Measurements from ENCODE around the gene MAD1L1. TPM values are rescaled to one million over a fixed set of nuclear protein-coding genes. Genes with fewer than 3 reads are reported as not detected.
A peak's percentile ranks its signal among the peaks of the same experiment; 100 is the strongest.
"Not testable (repeated sequence)": the region's sequence is repeated elsewhere in the genome, so short reads cannot be mapped to it uniquely, and the experiment has no call there.

The MAD1L1 gene
- total RNA-seq, 2 donors from 2014 or later = 39.5 to 79.4 TPM

DNA sequence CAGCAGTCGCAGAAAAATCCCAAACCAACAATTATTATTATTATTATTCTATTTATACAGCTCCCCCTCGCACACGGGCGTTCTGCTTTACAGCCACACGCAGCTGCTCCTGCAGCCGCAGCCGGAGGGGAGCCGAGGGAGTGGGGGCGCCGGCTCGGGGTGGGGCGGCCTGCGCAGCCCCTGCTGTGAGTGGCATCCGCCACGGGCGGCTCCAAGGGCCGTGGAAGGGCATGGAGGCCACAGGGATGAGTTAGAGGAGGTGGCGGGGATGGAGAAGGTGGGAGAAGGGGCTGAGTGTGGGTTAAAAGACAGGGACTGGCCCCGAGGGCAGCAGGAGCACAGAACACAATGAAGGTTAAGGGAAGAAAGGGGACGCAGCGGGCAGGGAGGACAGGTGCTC, 405.8 kb downstream of the MAD1L1 start:
- H3K4me3 Mint-ChIP-seq; H3K9me3 Mint-ChIP-seq; H3K27ac Mint-ChIP-seq; H3K27me3 Mint-ChIP-seq; H3K4me1 Mint-ChIP-seq (ENCODE audit: low read depth in 2 of 2); ATAC-seq: not testable (repeated sequence)
- H3K36me3 Mint-ChIP-seq = peaks cover 14% of the 10 kb centered on the region
- DNase-seq (ENCODE audit: low spot score) = peak; percentile 45

GRCh38 chr7:1825897-1826741, 406.6 kb downstream of the MAD1L1 start:
- H3K27ac Mint-ChIP-seq = no peak overlapping the region
- peaks cover 4% of the 10 kb centered on the region for H3K9me3 Mint-ChIP-seq
- H3K27me3 Mint-ChIP-seq = no peaks in the 10 kb centered on the region
- H3K4me1 Mint-ChIP-seq (ENCODE audit: low read depth in 2 of 2) = peaks cover 4 to 5% of the 10 kb centered on the region in 2 donors
- no peak for ATAC-seq
- H3K36me3 Mint-ChIP-seq = peaks cover 14% of the 10 kb centered on the region
- peak; percentile 44 for DNase-seq (ENCODE audit: low spot score)
- H3K4me3 Mint-ChIP-seq = no peak overlapping the region

GRCh38 chr7:1825647-1825896, 407.2 kb downstream of the MAD1L1 start:
- peaks cover 14% of the 10 kb centered on the region for H3K36me3 Mint-ChIP-seq
- H3K4me1 Mint-ChIP-seq (ENCODE audit: low read depth in 2 of 2); H3K9me3 Mint-ChIP-seq; H3K4me3 Mint-ChIP-seq; H3K27ac Mint-ChIP-seq; H3K27me3 Mint-ChIP-seq: not testable (repeated sequence)
- peak; percentile 47 for DNase-seq (ENCODE audit: low spot score)
- ATAC-seq = peak; percentile 28 to 40

GRCh38 chr7:1824882-1825646, 407.7 kb downstream of the MAD1L1 start:
- H3K27me3 Mint-ChIP-seq; H3K4me1 Mint-ChIP-seq (ENCODE audit: low read depth in 2 of 2); H3K27ac Mint-ChIP-seq; ATAC-seq; H3K9me3 Mint-ChIP-seq; H3K4me3 Mint-ChIP-seq: not testable (repeated sequence)
- DNase-seq (ENCODE audit: low spot score) = peak; percentile 57
- peaks cover 14% of the 10 kb centered on the region for H3K36me3 Mint-ChIP-seq

GRCh38 chr7:1824151-1824881, 408.4 kb downstream of the MAD1L1 start:
- not testable (repeated sequence) for H3K27ac Mint-ChIP-seq, ATAC-seq, H3K4me3 Mint-ChIP-seq, H3K27me3 Mint-ChIP-seq, H3K36me3 Mint-ChIP-seq, H3K9me3 Mint-ChIP-seq
- peak; percentile 54 for DNase-seq (ENCODE audit: low spot score)
- peaks cover 13 to 15% of the 10 kb centered on the region in 2 donors for H3K4me1 Mint-ChIP-seq (ENCODE audit: low read depth in 2 of 2)

GRCh38 chr7:1823376-1824150, 409.2 kb downstream of the MAD1L1 start:
- DNase-seq (ENCODE audit: low spot score) (no peak), ATAC-seq (no peak)
- Mint-ChIP-seq H3K4me1 (ENCODE audit: low read depth in 2 of 2) (peaks cover 17 to 18% of the 10 kb centered on the region in 2 donors), H3K4me3 (no peak overlapping the region), H3K27ac (no peak overlapping the region), H3K9me3 (peaks cover under 1% of the 10 kb centered on the region), H3K27me3 (peaks cover 7 to 8% of the 10 kb centered on the region in 2 donors), H3K36me3 (peaks cover 2% of the 10 kb centered on the region)

GRCh38 chr7:1819259-1819841, 413.4 kb downstream of the MAD1L1 start:
- Mint-ChIP-seq H3K4me1 (ENCODE audit: low read depth in 2 of 2) (peaks cover 15 to 18% of the 10 kb centered on the region in 2 donors), H3K4me3 (peak overlapping the region; percentile 30), H3K36me3 (no peaks in the 10 kb centered on the region), H3K9me3 (no peaks in the 10 kb centered on the region), H3K27me3 (peaks cover 7 to 8% of the 10 kb centered on the region in 2 donors), H3K27ac (no peak overlapping the region)
- DNase-seq (ENCODE audit: low spot score) (no peak), ATAC-seq (peak; percentile 25 to 41)

GRCh38 chr7:1818575-1819258, 414.0 kb downstream of the MAD1L1 start:
- peaks cover 7 to 8% of the 10 kb centered on the region in 2 donors for H3K27me3 Mint-ChIP-seq
- H3K4me1 Mint-ChIP-seq (ENCODE audit: low read depth in 2 of 2) = peaks cover 15 to 18% of the 10 kb centered on the region in 2 donors
- H3K4me3 Mint-ChIP-seq = peak overlapping the region; percentile 30
- no peak overlapping the region for H3K27ac Mint-ChIP-seq
- H3K9me3 Mint-ChIP-seq = no peaks in the 10 kb centered on the region
- no peak for DNase-seq (ENCODE audit: low spot score)
- no peaks in the 10 kb centered on the region for H3K36me3 Mint-ChIP-seq
- no peak for ATAC-seq

DNA sequence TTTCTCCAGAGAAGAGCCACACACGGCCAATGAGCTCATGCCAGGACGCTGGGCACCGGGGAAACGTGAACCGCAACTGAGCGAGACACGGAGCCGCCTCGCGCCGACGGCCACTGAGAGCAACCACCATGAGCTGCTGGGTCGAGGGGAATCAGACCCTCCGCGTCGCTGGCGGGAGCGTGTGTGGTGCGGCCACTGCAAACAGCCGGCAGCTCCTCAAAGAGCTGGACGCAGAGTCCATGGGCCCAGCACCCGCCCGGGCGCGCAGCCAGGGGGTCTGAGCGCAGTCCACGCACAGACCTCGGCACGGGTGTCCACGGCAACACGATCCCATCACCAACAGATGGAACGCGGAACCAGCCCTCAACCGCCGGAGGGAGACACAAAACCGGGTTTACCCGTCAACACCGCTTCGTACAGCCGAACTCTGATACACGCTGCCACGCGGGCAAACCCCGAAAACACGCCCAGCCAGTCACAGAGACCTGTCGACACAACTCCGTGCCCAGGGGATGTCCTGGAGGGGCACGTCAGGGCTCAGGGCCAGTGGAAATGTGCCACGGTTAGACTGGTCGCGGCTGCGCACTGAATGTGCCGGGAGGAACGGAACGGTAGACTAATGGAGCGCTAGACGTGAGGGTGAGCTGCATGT, 415.6 kb downstream of the MAD1L1 start:
- H3K36me3 Mint-ChIP-seq = no peaks in the 10 kb centered on the region
- DNase-seq (ENCODE audit: low spot score) (no peak), ATAC-seq (no peak)
- peaks cover 7 to 8% of the 10 kb centered on the region in 2 donors for H3K27me3 Mint-ChIP-seq
- H3K9me3 Mint-ChIP-seq = no peaks in the 10 kb centered on the region
- H3K4me3 Mint-ChIP-seq = no peak overlapping the region
- no peak overlapping the region for H3K27ac Mint-ChIP-seq
- H3K4me1 Mint-ChIP-seq (ENCODE audit: low read depth in 2 of 2) = peaks cover 15 to 21% of the 10 kb centered on the region in 2 donors

GRCh38 chr7:1816451-1816850, 416.3 kb downstream of the MAD1L1 start:
- not testable (repeated sequence) for H3K36me3 Mint-ChIP-seq; H3K27ac Mint-ChIP-seq; H3K27me3 Mint-ChIP-seq; H3K9me3 Mint-ChIP-seq; H3K4me3 Mint-ChIP-seq; DNase-seq (ENCODE audit: low spot score)
- H3K4me1 Mint-ChIP-seq (ENCODE audit: low read depth in 2 of 2) = peaks cover 15 to 21% of the 10 kb centered on the region in 2 donors
- peak in 1 of 2 donors; percentile 3 for ATAC-seq

DNA sequence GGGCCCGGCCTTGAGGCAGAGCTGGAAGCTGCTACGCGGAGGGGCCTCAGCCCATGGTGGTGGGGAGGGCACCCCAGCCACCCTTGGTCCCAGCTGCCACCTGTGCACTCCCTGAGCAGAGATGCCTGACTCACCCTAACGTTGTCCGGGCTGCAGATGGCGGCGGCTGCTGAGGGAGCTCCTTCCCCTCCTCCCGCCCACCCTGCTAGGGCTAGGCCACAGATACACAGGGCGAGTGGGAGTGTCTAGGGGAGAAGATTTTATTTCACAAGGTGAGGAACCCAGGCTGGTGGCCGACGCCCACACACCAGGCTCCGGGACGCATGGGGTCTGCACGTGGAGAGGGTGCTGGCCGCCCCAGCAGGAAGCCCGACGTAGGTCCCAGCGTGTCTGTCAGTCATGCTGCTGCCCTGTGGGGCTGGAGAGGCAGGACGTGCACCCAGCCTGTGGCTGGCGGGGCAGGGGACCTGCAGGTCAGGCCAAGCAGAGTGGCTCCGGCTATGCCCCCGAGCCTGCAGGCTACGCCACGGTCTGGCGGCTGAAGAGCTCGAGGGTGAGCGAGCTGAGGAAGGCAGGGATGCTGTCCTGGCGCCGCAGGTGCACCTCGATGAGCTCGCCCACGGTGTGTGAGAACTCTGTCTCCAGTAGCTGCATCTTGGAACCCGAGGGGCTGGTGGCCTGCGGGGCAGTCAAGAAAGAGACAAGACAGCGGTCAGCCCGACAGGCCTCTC, 417.0 kb downstream of the MAD1L1 start:
- ATAC-seq = peak in 1 of 2 donors; percentile 17
- H3K27ac Mint-ChIP-seq; DNase-seq (ENCODE audit: low spot score); H3K27me3 Mint-ChIP-seq; H3K36me3 Mint-ChIP-seq; H3K9me3 Mint-ChIP-seq; H3K4me3 Mint-ChIP-seq: not testable (repeated sequence)
- H3K4me1 Mint-ChIP-seq (ENCODE audit: low read depth in 2 of 2) = peaks cover 15 to 21% of the 10 kb centered on the region in 2 donors

DNA sequence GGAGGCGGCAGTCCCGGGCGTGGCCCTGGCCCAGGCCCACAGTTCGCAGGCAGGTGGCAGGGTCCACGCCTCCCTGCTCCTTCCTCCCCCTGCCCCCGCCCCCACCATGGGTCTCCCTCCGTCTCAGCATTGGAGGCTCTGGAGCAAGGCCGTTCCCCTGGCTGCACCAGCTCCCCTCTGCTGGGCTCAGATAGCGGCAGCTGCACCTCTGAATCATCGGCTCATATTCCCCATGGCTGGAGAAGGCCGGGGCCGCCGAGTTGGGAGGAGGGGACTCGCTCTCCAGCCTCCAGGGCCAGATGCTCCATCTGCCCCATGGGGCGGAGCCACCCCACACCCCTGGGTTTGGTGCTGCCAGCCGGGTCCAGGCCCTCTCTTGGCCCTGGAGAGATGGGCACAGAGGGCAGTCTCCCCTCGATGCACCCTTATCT, 417.7 kb downstream of the MAD1L1 start:
- Mint-ChIP-seq H3K36me3 (no peaks in the 10 kb centered on the region), H3K27ac (no peak overlapping the region), H3K4me1 (ENCODE audit: low read depth in 2 of 2) (peaks cover 12 to 20% of the 10 kb centered on the region in 2 donors), H3K9me3 (no peaks in the 10 kb centered on the region), H3K4me3 (no peak overlapping the region), H3K27me3 (peaks cover 6 to 7% of the 10 kb centered on the region in 2 donors)
- ATAC-seq (no peak), DNase-seq (ENCODE audit: low spot score) (no peak)
